ENCODE results near the gene GYS2.

DNA sequence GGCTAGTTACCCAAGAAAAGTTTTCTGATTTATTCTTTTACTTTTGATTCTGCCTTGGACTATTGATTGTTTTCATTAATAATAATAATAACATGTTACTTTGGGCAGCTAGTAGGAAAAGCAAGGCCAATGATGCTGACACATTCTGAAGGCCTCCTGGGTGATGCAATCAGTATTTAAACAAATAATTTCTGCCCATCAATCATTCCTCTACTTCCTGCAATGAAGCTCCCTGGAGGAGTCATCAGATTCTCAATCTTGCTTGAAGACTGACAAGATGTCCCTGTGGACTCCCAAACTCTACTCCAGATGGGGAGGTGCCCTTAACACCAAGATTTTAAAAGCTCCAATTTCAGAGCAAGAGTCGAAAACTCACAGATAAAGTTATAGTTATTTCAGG lies 78.6 kb downstream of the GYS2 start, which contains the start of gene SPX:
- TF ChIP-seq, protein P1, sequence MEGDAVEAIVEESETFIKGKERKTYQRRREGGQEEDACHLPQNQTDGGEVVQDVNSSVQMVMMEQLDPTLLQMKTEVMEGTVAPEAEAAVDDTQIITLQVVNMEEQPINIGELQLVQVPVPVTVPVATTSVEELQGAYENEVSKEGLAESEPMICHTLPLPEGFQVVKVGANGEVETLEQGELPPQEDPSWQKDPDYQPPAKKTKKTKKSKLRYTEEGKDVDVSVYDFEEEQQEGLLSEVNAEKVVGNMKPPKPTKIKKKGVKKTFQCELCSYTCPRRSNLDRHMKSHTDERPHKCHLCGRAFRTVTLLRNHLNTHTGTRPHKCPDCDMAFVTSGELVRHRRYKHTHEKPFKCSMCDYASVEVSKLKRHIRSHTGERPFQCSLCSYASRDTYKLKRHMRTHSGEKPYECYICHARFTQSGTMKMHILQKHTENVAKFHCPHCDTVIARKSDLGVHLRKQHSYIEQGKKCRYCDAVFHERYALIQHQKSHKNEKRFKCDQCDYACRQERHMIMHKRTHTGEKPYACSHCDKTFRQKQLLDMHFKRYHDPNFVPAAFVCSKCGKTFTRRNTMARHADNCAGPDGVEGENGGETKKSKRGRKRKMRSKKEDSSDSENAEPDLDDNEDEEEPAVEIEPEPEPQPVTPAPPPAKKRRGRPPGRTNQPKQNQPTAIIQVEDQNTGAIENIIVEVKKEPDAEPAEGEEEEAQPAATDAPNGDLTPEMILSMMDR (IDR thresholded peaks at IDR 0.05; ENCODE audit: insufficient read depth, low read length, poor library complexity, severe bottlenecking) = no peak
- no peak for TF ChIP-seq EZH2phosphoT487 (conservative IDR thresholded peaks at IDR 0.05; ENCODE audit: low read length)

Data from SU-DHL-6 (cell line).